Mesenchymal stem cell (in vitro differentiated cells and primary cell): ENCODE data around the gene RFC5.
A peak's percentile ranks its signal among the peaks of the same experiment; 100 is the strongest.

Experiments
- DNase-seq: peaks from one replicate; pipeline ENCODE4 v3.0.0-alpha.2; 2013
- H2AFZ ChIP-seq: one replicate; pipeline ENCODE4 v1.6.1; 2013; ENCODE audit warnings: low read depth, mild to moderate bottlenecking, control low read depth, inconsistent platforms, low read length, moderate library complexity
- H2AK5ac ChIP-seq: 2 replicates; pipeline ENCODE4 v1.6.1; 2013; ENCODE audit warnings: low read length, moderate library complexity, mild to moderate bottlenecking, inconsistent platforms; ENCODE audit not compliant: severe bottlenecking
- H2BK120ac ChIP-seq: one replicate; pipeline ENCODE4 v1.6.1; 2013; ENCODE audit warnings: low read depth, mild to moderate bottlenecking, inconsistent platforms, low read length, moderate library complexity
- H2BK12ac ChIP-seq, 2 experiments: one replicate each; pipeline ENCODE4 v1.6.1; 2013; ENCODE audit warnings: inconsistent platforms in 2 of 2, low read length in 2 of 2, mild to moderate bottlenecking in 2 of 2, moderate library complexity in 2 of 2, control low read depth in 1 of 2
- H2BK15ac ChIP-seq: one replicate; pipeline ENCODE4 v1.6.1; 2013; ENCODE audit warnings: mild to moderate bottlenecking, low read depth, inconsistent platforms; ENCODE audit not compliant: poor library complexity, severe bottlenecking
- H2BK5ac ChIP-seq: 2 replicates; pipeline ENCODE4 v1.6.1; 2013; ENCODE audit warnings: low read depth, mild to moderate bottlenecking, low read length, control low read depth, inconsistent platforms; ENCODE audit not compliant: poor library complexity, severe bottlenecking
- H3K14ac ChIP-seq, 2 experiments: one replicate each; pipeline ENCODE4 v1.6.1; 2013; ENCODE audit warnings: inconsistent platforms in 2 of 2, low read length in 2 of 2, control low read depth in 1 of 2, mild to moderate bottlenecking in 1 of 2, moderate library complexity in 1 of 2
- H3K18ac ChIP-seq, 2 experiments: one replicate each; pipeline ENCODE4 v1.6.1; 2013; ENCODE audit warnings: inconsistent platforms in 2 of 2, low read length in 2 of 2, control low read depth in 1 of 2, low read depth in 1 of 2, mild to moderate bottlenecking in 1 of 2
- H3K23ac ChIP-seq, 2 experiments: one replicate each; pipeline ENCODE4 v1.6.1; 2013; ENCODE audit warnings: inconsistent platforms in 2 of 2, low read length in 2 of 2, mild to moderate bottlenecking in 2 of 2, moderate library complexity in 2 of 2, control low read depth in 1 of 2
- H3K27ac ChIP-seq: 2 replicates; pipeline ENCODE4 v1.5.1; 2013; ENCODE audit warnings: mild to moderate bottlenecking, moderate library complexity, low read length, control low read depth, inconsistent platforms; ENCODE audit not compliant: poor library complexity, severe bottlenecking
- H3K27me3 ChIP-seq, 2 experiments: 2 replicates each; pipeline versions ENCODE4 v1.6.1 to v1.7.0; 2013; ENCODE audit warnings: low read length in 2 of 2, mild to moderate bottlenecking in 2 of 2, moderate library complexity in 2 of 2, control low read depth in 1 of 2, inconsistent platforms in 1 of 2; ENCODE audit not compliant: control insufficient read depth in 1 of 2, insufficient read depth in 1 of 2
- H3K36me3 ChIP-seq, 2 experiments: 2 replicates each; pipeline versions ENCODE4 v1.6.1 to v1.7.0; 2013; ENCODE audit warnings: low read length in 2 of 2, control low read depth in 1 of 2, inconsistent platforms in 1 of 2, low read depth in 1 of 2, mild to moderate bottlenecking in 1 of 2; ENCODE audit not compliant: insufficient read depth in 2 of 2, control insufficient read depth in 1 of 2
- H3K4ac ChIP-seq, 2 experiments: one replicate each; pipeline ENCODE4 v1.6.1; 2013; ENCODE audit warnings: inconsistent platforms in 2 of 2, low read length in 2 of 2, mild to moderate bottlenecking in 2 of 2, moderate library complexity in 2 of 2, control low read depth in 1 of 2, low read depth in 1 of 2
- H3K4me1 ChIP-seq: 2 replicates; pipeline ENCODE4 v1.6.1; 2013; ENCODE audit warnings: low read depth, low read length, control low read depth; ENCODE audit not compliant: control insufficient read depth, insufficient read depth
- H3K4me2 ChIP-seq: 2 replicates; pipeline ENCODE4 v1.6.1; 2013; ENCODE audit warnings: low read length, mild to moderate bottlenecking, inconsistent platforms; ENCODE audit not compliant: poor library complexity, severe bottlenecking
- H3K4me3 ChIP-seq, 2 experiments: 2 replicates each; pipeline versions ENCODE4 v1.5.1 to v1.7.0; 2013; ENCODE audit warnings: low read length in 2 of 2, mild to moderate bottlenecking in 2 of 2, control low read depth in 1 of 2, low read depth in 1 of 2; ENCODE audit not compliant: insufficient read depth in 1 of 2
- H3K79me1 ChIP-seq: replicated peaks from 2 replicates; pipeline ENCODE4 v1.6.1; 2013; ENCODE audit warnings: mild to moderate bottlenecking, control low read depth, low read length, inconsistent platforms; ENCODE audit not compliant: poor library complexity, severe bottlenecking
- H3K9ac ChIP-seq: 2 replicates; pipeline ENCODE4 v1.7.0; 2013; ENCODE audit warnings: mild to moderate bottlenecking, low read length, moderate library complexity
- H3K9me3 ChIP-seq: 2 replicates; pipeline ENCODE4 v1.7.0; 2013; ENCODE audit warnings: mild to moderate bottlenecking, low read length; ENCODE audit not compliant: control insufficient read depth
- H4K8ac ChIP-seq: one replicate; pipeline ENCODE4 v1.6.1; 2013; ENCODE audit warnings: inconsistent platforms, mild to moderate bottlenecking, low read length, moderate library complexity
- H4K91ac ChIP-seq: one replicate; pipeline ENCODE4 v1.6.1; 2013; ENCODE audit warnings: mild to moderate bottlenecking, low read length, inconsistent platforms
- WGBS: methylation state at CpG from one replicate; pipeline ENCODE4 v1.1.7; 2013; ENCODE audit warnings: mixed read lengths; 5-methylcytosine and 5-hydroxymethylcytosine counted together

RFC5 gene

DNA sequence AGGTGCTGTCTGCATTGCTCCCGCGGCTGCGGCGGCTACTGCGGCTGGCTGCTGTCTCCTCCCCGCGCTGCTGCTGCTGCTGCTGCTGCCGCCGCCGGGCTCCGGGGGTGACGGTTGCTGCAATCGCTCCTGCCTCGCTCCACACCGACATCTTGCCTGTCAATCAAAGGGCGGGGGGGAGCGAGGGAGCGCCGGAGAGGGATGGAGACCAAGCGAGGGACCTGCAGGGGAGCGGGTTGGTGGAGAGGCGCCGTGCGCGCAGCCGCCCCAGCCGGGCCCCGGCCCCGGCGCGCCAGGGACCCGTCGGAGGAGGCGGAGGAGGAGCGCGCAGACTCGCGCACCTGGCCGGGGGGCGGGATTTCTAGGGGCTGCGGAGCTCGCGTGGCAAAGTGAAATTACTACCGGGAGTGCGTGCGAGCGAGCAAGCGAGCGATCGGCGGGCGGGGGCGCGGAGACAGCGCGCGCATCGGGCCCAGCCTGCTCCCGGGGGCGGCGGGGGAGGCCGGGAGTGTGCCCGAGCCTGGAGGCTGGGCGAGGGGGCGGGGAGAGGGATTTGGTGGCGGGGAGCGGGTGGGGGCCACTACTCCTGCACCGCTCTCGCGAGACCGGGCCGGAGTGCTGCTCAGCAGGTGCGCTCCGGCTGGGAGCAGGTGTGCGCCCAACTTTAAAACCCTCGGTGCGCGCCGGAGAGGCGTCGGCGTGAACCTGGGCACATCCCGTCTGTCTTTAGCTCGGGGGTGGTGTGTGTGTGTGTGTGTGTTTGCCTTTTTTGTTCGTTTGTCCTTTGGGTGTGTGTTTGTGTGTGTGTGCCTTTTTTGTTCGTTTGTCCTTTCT lies 47.5 kb upstream of the RFC5 start, which contains the start of gene KSR2:
KSR2 (minus strand) TSS at position 165 of the 834 bp plus-strand sequence. CDS start 735 bp downstream, outside the sequence.
- no peak within 1 kb of the TSS for H3K14ac ChIP-seq
- H2BK120ac ChIP-seq, result no peak within 1 kb of the TSS
- H2AFZ ChIP-seq, result no peak within 1 kb of the TSS
- peaks cover 64 to 66% of the 10 kb centered on the region in 2 experiments for H3K27me3 ChIP-seq
- H3K4me1 ChIP-seq, result peaks cover 9% of the 10 kb centered on the region
- peaks cover 0 to 3% of the 10 kb centered on the region in 2 experiments for H3K36me3 ChIP-seq
- no peak within 1 kb of the TSS for H3K4ac ChIP-seq
- H3K18ac ChIP-seq, result no peak within 1 kb of the TSS
- no peak within 1 kb of the TSS for H2BK12ac ChIP-seq
- H3K23ac ChIP-seq, result no peak within 1 kb of the TSS
- H3K9me3 ChIP-seq, result peaks cover 19% of the 10 kb centered on the region
- no peaks in the 10 kb centered on the region for H3K79me1 ChIP-seq
- WGBS, result 2% methylated on average over 55 of the region's 86 CpGs
- H4K8ac ChIP-seq, result no peak within 1 kb of the TSS
- H2BK5ac ChIP-seq, result no peak within 1 kb of the TSS
- no peak within 1 kb of the TSS for H2BK15ac ChIP-seq
- peak within 1 kb of the TSS; percentile 99 for H3K4me2 ChIP-seq
- no peak within 1 kb of the TSS for H2AK5ac ChIP-seq
- no peak within 1 kb of the TSS for H3K27ac ChIP-seq
- H3K4me3 ChIP-seq, result peak within 1 kb of the TSS; percentile 59 to 62
- no peak for DNase-seq
- no peak within 1 kb of the TSS for H4K91ac ChIP-seq
- no peak within 1 kb of the TSS for H3K9ac ChIP-seq

- H3K27ac ChIP-seq, result no peak overlapping the region
- no peak overlapping the region for H2AK5ac ChIP-seq
- H3K14ac ChIP-seq, result no peak overlapping the region
- no peak overlapping the region for H2BK12ac ChIP-seq
- no peak overlapping the region for H3K23ac ChIP-seq
- peaks cover 57 to 61% of the 10 kb centered on the region in 2 experiments for H3K27me3 ChIP-seq
- 76% methylated on average over 4 of the region's 4 CpGs for WGBS
- H3K4me1 ChIP-seq, result peaks cover 9% of the 10 kb centered on the region
- H3K4ac ChIP-seq, result no peak overlapping the region
- H3K4me3 ChIP-seq, result no peak overlapping the region
- no peaks in the 10 kb centered on the region for H3K79me1 ChIP-seq
- no peak overlapping the region for H3K18ac ChIP-seq
- no peak for DNase-seq
- H2AFZ ChIP-seq, result no peak overlapping the region
- peaks cover 14% of the 10 kb centered on the region for H3K9me3 ChIP-seq
- H4K91ac ChIP-seq, result no peak overlapping the region
- H2BK15ac ChIP-seq, result no peak overlapping the region
- H3K36me3 ChIP-seq, result peaks cover 0 to 3% of the 10 kb centered on the region in 2 experiments
- H3K9ac ChIP-seq, result no peak overlapping the region
- no peak overlapping the region for H2BK120ac ChIP-seq
- H4K8ac ChIP-seq, result no peak overlapping the region
- no peak overlapping the region for H3K4me2 ChIP-seq
- H2BK5ac ChIP-seq, result no peak overlapping the region
These were observed 46.2 kb upstream of the RFC5 start for GRCh38 chr12:117970334-117970733.

DNA sequence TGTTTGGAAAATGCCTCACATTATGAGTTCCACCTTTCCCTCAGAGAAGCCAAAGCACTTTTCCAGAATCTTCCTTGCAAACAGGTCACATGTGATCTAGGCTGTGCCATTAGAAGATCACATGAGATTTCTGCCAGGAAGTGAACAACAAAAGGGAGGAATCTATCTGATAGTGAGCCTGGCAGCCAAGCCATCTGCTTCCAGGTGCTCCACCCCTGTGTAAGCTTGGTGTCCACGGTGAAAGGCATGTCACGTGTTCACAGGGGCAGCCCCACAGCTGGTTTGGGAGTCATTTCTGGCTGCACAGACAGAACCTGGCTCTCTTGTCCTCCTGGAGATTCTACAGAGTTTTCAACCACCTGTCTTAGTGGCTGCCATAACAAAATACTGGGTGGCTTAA lies 44.2 kb upstream of the RFC5 start:
- no peak overlapping the region for H2AFZ ChIP-seq
- no peak overlapping the region for H3K14ac ChIP-seq
- peaks cover 14% of the 10 kb centered on the region for H3K9me3 ChIP-seq
- 64% methylated on average over 2 of the region's 2 CpGs for WGBS
- peaks cover 0 to 3% of the 10 kb centered on the region in 2 experiments for H3K36me3 ChIP-seq
- H3K4me3 ChIP-seq, result no peak overlapping the region
- H2BK5ac ChIP-seq, result no peak overlapping the region
- H3K4ac ChIP-seq, result no peak overlapping the region
- no peak overlapping the region for H2BK12ac ChIP-seq
- no peak overlapping the region for H3K23ac ChIP-seq
- H3K4me2 ChIP-seq, result no peak overlapping the region
- no peak overlapping the region for H3K9ac ChIP-seq
- no peak overlapping the region for H3K27ac ChIP-seq
- no peak for DNase-seq
- H3K4me1 ChIP-seq, result peaks cover 9% of the 10 kb centered on the region
- no peak overlapping the region for H4K91ac ChIP-seq
- no peaks in the 10 kb centered on the region for H3K79me1 ChIP-seq
- H2AK5ac ChIP-seq, result no peak overlapping the region
- H4K8ac ChIP-seq, result no peak overlapping the region
- H2BK120ac ChIP-seq, result no peak overlapping the region
- H2BK15ac ChIP-seq, result no peak overlapping the region
- no peak overlapping the region for H3K18ac ChIP-seq
- H3K27me3 ChIP-seq, result peaks cover 38 to 43% of the 10 kb centered on the region in 2 experiments

- whole genome bisulfite sequencing, result 60% methylated on average over 1 of the region's 3 CpGs
- Histone ChIP-seq H3K4me2 (no peak overlapping the region), H3K27me3 (peaks cover 14 to 23% of the 10 kb centered on the region in 2 experiments), H3K79me1 (no peaks in the 10 kb centered on the region), H2BK15ac (no peak overlapping the region), H3K4me1 (no peaks in the 10 kb centered on the region), H3K9ac (no peak overlapping the region), H2AFZ (no peak overlapping the region), H2BK5ac (no peak overlapping the region), H3K27ac (no peak overlapping the region), H3K36me3 (no peaks in the 10 kb centered on the region), H3K4me3 (no peak overlapping the region), H3K4ac (no peak overlapping the region), H2BK120ac (no peak overlapping the region), H3K9me3 (peaks cover 14% of the 10 kb centered on the region), H3K18ac (no peak overlapping the region), H2AK5ac (no peak overlapping the region), H3K23ac (no peak overlapping the region), H2BK12ac (no peak overlapping the region), H4K8ac (no peak overlapping the region), H3K14ac (no peak overlapping the region), H4K91ac (no peak overlapping the region)
- DNase-seq, result no peak
These were observed 41.5 kb upstream of the RFC5 start for GRCh38 chr12:117975006-117975405.
